DMS79 (cell line): ENCODE results near the gene RPS6KL1.

ENCODE experiments used
- DNase-seq: peaks from one replicate; lab custom pipeline; 2025; lab: John Stamatoyannopoulos, UW

RPS6KL1 gene

GRCh38 chr14:74922752-74923401, at the start of gene RPS6KL1:
Gene RPS6KL1, minus strand, starts transcription at chr14:74923260. Its CDS starts 1,719 bp downstream, at chr14:74921541.
- peak; percentile 88 for DNase-seq

DNA sequence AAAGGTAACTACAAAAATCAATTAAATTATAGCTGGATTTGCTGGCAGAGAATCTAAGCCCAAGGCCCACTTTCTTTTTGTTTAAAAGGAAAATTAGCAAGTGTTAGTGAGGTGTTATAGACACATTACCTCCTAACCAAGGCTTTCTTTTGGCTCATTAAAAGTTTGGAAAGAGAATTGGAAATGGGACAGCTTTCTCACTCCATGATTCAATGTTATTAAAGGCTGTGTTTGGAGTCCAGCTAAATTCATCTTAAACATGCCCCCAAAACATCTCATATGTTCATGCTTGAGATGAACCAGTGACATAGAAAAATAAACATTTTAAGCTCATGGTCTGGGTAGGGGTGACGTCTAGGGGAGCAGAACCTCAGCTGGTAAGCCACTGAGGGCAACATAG, 45.8 kb upstream of the RPS6KL1 start:
- no peak for DNase-seq

- no peak for DNase-seq
Measured at GRCh38 chr14:74965486-74966153, 42.6 kb upstream of the RPS6KL1 start.

DNA sequence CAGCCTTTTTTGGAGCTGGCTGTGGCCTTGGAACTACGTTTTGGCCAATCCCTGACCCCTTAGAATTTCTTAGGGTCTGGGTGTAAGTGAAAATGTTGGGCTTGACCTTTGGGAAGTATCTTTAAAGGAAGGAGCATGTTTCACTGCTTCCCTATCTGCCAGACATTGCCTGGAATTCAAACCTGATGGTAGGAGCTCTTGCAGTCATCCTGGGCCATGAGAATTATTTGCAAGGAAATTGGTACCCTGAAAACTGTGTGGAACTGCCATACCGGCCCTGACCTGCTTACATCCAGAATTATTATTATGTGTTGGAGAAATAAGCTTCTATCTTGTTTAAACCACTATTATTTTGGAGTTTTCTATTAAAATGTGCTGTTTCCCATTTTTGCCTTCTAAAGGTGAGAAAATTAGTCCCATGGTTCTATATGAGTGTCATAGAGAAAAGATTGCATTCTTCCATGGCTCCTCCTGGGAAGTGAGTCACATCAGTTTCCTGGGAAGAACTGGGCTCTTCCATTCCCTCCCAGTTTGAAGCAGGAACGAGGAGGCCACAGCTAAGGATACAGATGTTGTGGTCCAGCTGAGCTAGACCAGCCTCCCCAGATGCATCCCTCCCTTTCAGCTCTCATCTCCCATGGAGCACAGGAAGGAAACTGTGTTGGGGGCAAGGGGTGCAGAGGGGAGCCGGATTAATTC, 41.9 kb upstream of the RPS6KL1 start:
- DNase-seq: no peak

GRCh38 chr14:74963705-74964271, 40.7 kb upstream of the RPS6KL1 start:
- peak; percentile 86 for DNase-seq

GRCh38 chr14:74963178-74963704, 40.2 kb upstream of the RPS6KL1 start:
- no peak for DNase-seq

- DNase-seq: no peak
Measured at GRCh38 chr14:74962493-74962892, 39.4 kb upstream of the RPS6KL1 start.

DNA sequence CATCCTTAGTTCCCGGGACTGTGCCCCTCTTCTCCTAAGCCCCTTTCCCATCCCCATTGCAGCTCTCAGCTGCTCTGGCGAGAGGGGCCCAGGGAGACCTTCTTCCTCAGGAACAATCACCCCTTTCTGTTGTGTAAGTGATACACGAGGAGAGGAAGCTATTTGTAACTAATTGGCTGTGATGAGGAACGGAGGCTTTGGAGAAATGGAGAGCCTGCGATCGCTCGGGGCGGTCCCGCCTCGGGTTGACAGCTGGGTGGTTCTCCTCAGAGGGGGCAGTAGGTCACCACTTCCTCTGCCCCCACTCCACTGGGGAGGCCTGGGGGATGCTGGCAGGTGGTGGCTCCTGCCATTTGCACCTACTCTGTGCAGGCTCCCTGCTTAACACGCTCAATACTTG, 39.0 kb upstream of the RPS6KL1 start:
- DNase-seq: no peak

DNA sequence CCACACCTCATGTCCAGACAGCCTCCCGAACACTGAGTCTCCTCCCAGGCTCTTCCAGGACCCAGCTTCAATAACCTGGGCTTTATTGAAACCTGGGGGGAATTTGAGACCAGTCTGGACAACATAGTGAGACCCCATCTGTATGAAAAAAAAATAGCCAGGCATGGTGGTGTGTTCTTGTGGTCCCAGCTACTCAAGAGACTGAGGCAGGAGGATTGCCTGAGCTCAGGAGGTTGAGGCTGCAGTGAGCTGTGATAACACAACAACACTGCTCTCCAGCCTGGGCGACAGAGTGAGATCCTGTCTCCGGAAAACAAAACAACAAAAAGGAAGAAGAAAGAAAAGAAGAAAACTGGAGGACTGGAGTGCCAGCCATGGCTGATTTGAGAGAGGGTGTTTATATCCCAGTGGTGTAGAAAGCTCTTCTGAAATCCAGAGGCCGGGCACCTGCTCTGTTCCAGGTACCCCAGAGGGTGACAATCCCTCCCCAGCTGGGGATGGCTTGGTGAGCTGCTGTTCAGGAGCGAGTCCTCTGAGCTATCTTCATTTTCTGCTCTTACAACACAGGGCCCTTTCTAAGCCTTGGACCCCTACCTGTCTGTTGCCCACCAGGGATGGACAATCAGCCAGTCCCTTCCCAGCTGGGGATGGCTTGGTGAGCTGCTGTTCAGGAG, 38.3 kb upstream of the RPS6KL1 start:
- no peak for DNase-seq

GRCh38 chr14:74960736-74961135, 37.7 kb upstream of the RPS6KL1 start:
- no peak for DNase-seq

DNA sequence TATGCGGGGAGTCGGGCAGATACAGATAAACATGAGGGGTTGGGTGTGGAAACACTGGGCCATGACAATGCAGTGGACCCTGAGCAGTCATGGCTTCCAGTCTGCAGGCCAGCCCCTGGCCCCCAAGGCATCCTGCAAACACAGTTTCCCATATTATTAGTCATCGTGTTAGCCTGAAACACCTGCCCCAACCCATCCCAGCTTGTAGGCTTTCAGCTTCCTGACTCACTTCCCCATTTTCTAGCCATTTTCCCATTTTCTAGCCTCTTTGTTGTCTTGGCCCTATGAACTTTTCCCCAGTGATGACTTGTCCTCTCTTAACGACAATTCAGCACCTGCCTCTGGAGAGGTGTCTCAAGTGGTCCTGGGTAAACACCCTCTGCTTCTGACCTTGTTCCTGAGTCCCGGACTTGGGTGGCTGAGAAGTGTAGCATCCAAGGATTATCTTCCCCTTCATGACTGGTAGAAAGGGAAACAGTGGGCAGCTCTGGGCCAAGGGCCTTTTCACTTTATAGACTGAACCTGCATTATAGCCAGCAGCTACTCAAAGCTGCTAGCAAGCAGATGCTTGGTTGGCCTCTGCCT, 36.6 kb upstream of the RPS6KL1 start:
- DNase-seq: peak; percentile 86

- DNase-seq: no peak
Measured at GRCh38 chr14:74956280-74957072, 33.4 kb upstream of the RPS6KL1 start.

DNA sequence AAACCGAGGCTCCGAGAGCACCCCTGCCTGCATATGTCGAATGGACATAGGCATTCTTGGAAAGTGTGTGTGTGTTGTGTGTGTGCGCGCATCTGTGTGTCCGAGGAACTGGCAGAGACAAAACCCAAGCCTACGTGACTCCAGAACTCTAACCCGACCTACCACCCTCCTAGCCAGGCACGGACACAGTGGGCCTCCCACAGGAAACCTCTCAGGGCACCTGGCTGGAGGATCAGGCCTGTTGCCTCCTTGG, 32.9 kb upstream of the RPS6KL1 start:
- no peak for DNase-seq

DNA sequence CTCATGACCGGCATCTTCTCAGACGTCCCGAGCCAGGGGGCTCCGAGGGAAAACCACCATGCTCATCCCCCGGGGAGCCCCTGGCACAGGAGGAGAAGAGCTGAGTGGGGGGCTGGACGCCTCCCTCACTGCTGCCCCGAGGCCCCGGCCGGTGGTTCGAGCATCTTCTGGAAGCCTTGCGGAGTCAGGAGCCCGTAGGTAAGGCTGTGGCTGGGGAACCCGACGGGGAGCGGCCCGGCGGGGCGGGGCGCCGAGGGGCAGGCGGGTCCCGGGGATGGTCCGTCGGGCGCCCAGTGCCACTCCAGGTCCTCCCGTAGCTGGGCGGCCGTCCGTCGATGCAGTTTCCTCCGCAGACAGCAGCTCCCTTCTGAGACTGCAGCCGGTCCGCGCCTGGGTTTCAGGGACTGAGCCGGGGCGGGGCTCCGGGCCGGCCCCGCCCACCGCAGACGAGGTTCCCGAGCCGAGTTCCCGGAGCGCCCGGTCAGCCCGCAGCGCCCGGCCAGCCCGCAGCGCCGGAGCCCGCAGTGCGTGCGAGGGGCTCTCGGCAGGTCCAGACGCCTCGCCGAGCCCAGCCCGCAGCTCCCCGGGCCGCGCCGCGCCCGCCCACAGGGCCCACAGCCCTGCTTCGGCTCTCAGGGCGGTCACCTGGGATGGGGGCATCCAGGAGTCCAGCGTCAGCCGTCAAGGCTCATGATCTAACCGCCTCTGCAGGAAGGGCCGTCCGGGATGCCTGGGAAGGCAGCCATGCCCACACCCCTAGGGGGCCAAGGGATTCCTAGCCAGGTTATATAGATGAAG, 32.4 kb upstream of the RPS6KL1 start, which contains the start of gene PGF:
Gene PGF, minus strand, starts transcription at position 369 of the 798 bp plus-strand sequence. Its CDS starts 355 bp downstream, at position 14.
- DNase-seq: peak; percentile 68

GRCh38 chr14:74954947-74955228, 31.8 kb upstream of the RPS6KL1 start:
- DNase-seq: peak; percentile 22

DNA sequence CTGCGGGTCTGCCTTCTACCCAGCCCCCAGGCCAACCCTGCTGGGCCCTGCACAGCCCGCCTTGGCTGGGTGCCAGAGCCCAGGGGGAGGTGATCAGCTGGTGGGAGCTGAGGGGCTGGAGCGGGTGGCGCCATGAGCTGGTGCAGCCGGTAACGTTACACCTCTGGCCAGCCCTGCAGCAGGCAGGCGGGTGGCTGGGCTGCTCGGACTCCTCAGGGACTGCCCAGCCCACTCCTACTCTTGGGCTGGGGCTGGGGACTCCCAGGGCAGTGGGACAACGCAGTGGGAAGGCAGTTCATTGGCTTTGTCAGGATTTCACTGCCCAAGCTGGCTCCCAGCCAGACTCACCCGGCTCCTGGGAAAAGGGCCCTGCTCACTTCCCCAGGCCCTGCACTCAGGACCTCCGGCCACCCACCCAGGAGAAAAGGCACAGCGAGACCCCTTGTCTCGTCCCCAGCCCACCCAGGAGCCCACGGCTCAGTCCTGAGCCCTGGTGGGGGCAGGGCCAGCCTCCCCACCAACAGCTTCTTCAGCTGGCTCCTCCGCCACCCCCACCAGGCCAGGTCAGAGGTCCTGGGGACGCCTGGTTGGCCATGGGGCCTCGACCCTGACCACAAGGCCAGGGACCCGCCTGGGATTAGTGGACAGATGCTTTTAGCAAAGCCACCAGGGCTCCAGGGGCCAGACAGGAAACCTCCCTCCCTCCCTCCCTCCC, 31.3 kb upstream of the RPS6KL1 start:
- peak; percentile 78 for DNase-seq

- DNase-seq: no peak
Measured at GRCh38 chr14:74953686-74954085, 30.6 kb upstream of the RPS6KL1 start.

DNA sequence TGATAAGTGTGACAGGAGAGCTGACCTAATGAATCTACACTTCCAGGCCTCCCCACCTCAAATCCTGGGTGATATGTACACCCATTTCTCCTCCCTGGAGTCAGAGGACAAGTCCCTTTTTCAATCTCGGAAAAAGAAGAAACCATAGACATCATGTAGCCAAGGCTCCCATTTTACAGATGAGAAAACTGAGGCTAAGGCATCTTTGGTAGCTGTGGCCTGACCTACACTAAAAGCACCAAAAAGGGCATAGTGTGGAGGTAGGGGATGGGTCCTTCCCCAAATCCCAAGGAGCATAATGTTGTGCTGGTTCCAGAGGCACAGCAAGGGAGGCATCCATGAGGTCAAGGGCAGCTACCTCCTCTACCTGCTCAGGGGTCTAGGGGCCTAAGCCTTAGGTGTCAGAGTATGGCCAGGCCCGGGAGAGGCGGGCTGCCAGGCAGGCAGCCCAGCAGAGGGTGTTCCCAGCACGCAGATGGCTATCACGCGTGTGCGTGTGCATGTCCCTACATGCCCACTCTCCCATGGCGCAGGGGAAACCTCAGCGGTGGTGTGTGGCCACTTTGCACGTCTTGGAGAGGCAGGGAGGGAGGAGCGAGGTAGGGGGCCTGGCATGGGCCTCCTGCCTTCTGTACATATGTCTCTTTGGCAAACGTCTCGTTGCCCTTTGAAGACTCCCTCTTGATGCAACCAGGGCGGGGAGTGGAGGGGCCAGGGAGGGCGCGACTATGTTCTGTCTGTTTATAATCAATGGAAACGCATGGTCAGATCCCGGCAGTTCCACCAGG, 29.8 kb upstream of the RPS6KL1 start:
- peak; percentile 96 for DNase-seq

DNA sequence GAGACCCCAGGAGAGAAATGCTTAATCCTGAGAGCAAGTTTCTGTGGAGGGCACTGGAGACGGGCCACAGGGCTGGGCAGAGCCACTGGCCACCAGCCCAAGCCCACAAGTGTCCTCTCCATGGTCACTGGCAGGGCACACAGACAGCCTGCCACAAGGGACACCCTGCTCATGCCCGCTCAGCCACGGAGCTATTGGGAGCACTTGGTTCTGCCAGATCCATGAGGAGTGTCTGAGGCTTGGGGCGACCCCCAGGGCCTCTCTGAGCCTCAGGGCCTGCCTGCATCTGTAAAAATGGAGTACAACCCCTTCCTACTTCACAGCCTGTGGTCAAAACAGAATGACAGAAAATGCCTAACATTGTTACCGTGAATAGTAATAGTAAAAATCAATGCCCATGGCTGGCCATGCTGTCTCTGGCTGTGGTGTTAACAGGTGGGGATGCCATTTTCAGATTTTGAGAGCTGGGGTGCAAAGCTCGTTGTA, 29.2 kb upstream of the RPS6KL1 start:
- DNase-seq: no peak
